ELF-1 (cell line): ENCODE results near the gene OR4C16.

ENCODE experiments used
- DNase-seq: peaks from one replicate; pipeline ENCODE4 v3.0.0-alpha.2; 2016; ENCODE audit warnings: low read depth, low spot score

The OR4C16 gene

DNA sequence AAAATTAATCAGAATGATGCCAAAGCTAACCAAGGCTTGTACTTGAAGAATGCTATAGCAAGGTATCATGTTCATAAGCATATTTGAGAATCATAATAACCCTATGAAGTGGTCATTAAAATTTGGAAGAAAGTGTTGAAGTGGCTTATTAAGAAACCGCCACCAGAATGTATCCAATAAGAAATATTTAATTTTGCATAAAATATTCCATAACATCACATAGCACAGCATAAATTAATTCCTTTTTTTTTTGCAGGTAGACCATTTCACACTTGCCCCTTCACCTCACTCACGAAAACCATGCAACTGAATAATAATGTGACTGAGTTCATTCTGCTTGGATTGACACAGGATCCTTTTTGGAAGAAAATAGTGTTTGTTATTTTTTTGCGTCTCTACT is at the start of gene OR4C16:
TSS of gene OR4C16 (plus strand) at position 301 of the 400 bp plus-strand sequence. CDS start at position 301, 0 bp downstream.
- no peak for DNase-seq

DNA sequence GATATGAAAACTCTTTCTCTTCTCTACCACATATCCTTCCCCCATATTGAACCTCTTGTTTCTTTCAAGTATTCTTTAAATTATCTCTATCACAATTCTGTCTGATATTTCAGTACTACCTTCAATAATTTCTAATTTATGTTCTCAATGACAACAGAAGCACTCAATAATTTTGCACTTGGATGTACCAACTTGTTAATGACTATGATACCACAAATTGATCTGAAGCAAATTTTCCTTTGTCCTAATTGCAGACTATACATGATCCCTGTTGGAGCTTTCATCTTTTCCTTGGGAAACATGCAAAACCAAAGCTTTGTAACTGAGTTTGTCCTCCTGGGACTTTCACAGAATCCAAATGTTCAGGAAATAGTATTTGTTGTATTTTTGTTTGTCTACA is 17.8 kb upstream of the OR4C16 start, which contains the start of gene OR4C15:
TSS of gene OR4C15 (plus strand) at position 301 of the 400 bp plus-strand sequence. CDS start at position 301, 0 bp downstream.
- no peak for DNase-seq

GRCh38 chr11:55572548-55572947 is 620 bp downstream of the OR4C16 start:
- no peak for DNase-seq

DNA sequence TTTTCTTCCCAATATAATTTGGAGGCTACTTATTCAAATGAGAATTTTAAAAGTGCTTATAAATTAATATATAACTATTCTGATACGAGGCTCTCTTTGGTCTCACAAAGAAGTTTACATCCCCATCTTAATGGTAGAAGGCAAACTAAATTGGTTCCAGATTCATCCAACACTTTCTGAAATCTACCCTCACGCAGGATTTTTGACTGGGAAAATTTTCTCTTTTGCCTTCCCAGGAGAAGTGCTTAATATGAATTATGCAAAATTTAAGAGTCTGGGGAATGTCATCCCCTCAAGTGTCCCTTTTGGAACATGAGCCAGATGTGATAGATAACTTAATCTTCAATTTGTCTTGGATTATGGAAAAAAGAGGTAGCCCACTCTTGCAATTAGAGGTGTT is 35.6 kb downstream of the OR4C16 start, which contains the start of gene OR4C11:
TSS of gene OR4C11 (minus strand) at position 101 of the 400 bp plus-strand sequence. CDS start 3,272 bp downstream, outside the sequence.
- DNase-seq: no peak
